Activated CD4-positive, CD25-positive, alpha-beta regulatory T cell (primary cell): ENCODE data around the gene CIC.
"Not testable (repeated sequence)": the region's sequence is repeated elsewhere in the genome, so short reads cannot be mapped to it uniquely, and the experiment has no call there.

ENCODE experiments used
- DNase-seq, 4 experiments: peaks; one replicate each; lab custom pipeline; 2025; lab: John Stamatoyannopoulos, UW

CIC gene

DNA sequence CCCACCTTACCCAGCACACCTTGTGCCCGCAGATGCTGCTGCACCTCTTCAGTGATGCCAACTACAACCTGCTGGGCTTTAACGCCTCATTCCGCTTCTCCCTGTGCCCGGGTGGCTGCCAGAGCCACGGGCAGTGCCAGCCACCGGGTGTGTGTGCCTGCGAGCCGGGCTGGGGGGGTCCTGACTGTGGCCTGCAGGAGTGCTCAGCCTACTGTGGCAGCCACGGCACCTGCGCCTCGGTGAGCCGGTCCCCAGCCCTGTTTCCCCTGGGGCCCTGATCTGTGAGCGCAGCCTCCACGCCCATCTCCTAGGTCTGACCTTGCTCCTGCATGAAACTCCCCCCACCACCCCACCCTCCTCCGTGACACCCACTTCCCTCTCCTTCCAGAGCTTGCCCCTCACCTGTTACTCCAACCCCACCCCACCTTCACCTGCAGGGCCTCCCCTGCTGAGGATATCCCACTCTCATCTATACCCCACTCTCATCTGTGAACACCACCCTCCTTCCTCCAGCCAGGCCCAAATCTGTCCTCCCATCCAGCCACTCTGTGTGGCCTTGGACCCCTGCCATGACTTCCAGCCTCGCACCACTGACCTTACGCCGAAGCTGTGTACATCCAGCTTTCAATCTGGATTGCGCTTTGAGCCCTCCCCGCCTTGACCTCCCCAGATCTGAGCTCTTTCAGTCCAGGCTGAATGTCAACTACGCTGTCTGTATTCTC is 65.1 kb downstream of the CIC start:
- no peak for DNase-seq

DNA sequence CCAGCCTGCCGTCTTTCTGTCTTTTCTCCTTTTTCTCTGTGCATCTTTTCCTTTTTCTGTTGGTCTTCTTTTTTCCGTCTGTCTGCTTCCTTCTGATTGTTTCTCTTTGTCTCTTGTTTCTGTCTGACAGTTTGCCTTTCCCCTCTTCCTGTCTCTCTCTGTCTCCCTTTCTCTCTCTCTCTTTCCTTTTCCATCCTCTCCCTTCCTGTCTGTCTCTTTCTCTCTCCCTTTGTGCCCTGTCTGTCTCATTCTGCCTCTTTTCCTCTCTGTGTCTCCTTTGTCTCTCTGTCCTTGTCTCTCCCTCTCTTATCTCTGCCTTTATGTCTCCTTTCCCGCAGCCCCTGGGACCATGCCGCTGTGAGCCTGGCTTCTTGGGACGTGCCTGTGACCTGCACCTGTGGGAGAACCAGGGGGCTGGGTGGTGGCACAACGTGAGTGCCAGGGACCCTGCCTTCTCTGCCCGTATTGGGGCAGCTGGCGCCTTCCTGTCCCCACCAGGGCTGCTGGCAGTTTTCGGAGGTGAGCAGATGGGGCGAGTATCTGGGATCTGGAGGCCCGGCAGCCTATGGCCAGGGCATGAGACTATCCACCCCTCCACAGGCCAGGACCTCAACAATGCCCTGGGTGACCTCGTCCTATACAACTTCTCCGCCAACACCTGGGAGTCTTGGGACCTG is 65.8 kb downstream of the CIC start:
- DNase-seq = no peak

DNA sequence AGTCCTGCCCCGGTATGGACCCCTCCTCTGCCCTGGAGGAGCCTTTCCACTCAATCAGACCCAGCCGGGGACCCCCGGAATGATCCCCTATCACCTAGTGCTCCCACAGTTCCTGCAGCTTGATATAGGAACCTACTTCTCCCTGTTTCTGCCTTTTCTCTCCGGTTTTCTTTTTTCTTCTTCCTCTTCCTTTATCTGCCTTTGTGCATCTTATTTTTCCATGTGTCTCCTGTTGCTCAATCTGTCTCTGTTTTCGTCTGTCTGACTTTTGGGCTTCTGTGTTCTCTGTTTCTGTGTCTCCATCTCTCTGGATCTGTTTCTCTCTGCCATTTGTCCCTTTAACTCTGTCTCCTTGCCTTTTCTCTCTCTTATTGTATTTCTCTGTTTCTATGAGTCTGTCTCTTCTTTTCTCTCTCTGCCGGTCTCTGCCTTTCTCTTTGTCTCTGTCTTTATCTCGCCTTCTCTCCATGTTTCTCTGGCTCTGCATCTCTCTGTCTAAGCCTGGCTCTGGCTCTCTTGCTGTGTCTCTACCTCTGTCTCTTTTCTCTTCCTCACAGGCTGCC is 66.4 kb downstream of the CIC start:
- no peak for DNase-seq

DNA sequence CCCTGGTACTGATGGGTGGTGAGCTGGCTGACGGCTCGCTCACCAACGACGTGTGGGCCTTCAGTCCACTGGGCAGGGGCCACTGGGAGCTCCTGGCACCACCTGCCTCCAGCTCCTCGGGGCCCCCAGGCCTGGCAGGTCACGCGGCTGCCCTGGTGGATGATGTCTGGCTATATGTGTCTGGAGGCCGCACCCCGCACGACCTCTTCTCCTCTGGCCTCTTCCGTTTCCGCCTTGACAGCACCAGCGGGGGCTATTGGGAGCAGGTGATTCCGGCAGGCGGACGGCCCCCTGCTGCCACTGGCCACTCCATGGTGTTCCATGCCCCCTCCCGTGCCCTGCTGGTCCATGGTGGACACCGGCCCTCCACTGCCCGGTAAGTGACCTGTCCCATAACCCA is 66.9 kb downstream of the CIC start:
- DNase-seq = no peak

DNA sequence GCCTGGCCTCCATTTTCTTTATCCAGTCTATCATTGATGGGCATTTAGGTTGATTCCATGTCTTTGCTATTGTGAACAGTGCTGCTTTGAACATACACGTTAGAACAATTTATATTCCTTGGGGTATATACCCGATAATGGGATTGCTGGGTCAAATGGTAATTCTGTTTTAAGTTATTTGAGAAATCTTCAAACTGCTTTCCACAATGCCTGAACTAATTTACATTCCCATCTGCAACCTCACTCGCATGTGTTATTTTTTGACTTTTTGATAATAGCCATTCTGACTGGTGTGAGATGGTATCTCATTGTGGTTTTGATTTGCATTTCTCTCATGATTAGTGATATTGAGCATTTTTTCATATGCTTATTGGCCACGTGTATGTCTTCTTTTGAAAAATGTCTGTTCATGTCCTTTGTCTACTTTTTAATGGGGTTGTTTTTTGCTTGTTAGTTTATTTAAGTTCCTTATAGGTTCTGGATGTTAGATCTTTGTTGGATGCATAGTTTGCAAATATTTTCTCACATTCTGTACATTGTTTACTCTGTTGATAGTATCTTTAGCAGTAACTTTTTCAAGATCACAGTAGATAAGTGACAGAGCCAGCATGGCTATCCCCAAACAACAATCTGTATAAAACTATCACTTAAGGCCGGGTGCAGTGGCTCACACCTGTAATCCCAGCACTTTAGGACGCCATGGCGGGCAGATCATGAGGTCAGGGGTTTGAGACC is 70.2 kb downstream of the CIC start:
- not testable (repeated sequence) for DNase-seq

DNA sequence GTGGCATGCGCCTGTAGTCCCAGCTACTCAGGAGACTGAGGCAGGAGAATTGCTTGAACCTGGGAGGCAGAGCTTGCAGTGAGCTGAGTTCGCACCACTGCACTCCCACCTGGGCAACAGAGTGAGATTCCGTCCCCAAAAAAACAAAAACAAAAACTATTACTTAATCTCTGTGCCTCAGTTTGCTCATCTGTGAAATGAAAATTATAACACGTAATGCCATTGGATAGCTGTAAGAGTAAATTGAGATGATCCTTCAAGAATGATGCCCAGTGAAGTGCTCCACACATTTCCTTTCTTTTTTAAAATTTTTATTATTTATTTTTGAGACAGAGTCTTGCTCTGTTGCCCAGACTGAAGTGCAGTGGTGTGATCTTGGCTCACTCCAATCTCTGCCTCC is 70.9 kb downstream of the CIC start:
- DNase-seq = not testable (repeated sequence)

DNA sequence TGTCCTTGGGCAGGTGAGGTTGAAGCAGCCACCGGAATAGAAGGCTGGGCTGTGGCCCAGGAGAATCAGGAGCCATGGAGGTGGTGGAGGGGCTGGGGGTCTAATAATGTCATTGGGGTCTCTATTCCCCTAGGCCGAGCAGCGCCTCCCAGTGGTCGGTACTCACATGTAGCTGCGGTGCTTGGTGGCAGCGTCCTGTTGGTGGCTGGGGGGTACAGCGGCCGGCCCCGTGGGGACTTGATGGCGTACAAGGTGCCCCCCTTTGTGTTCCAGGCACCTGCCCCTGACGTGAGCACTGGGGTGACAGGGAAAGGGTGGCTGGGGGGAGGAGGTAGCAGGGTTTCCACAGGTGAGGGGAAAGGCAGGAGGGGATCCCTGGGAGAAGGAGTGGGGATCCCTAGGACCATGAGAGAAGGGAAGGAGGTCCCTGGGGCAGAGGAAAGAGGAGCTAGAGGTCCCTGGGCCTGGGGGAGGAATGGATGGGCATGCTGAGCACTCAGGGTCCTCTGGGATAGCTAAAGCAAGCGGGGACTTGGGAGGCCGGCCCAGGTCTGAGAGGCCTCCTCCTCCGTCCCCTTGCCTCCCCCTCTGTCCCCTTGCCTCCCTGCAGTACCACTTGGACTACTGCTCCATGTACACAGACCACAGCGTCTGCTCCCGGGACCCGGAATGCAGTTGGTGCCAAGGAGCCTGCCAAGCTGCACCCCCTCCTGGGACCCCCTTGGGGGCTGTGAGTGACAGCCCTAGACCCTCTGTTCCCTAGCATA is 74.5 kb downstream of the CIC start:
- no peak for DNase-seq

DNA sequence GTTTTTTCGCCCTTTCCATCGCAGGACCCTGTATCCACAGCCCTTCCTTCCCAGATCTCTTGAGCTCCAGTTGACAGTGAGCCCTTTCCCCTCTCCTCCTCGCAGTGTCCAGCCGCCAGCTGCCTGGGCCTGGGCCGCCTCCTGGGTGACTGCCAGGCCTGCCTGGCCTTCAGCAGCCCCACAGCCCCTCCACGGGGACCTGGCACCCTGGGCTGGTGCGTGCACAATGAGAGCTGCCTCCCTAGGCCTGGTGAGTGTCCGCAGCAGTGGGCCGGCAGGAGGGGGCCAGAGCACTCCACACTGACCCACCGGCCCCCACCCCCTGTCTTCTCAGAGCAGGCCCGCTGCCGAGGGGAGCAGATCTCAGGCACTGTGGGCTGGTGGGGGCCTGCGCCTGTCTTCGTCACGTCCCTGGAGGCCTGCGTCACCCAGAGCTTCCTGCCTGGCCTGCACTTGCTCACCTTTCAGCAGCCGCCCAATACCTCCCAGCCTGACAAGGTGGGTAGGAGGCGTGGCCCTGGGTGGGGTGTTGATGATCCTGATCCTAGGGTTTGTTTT is 75.4 kb downstream of the CIC start:
- no peak for DNase-seq
